ENCODE data around the gene PCDH17.

Gene PCDH17

GRCh38 chr13:57634839-57635165 is 3.3 kb downstream of the PCDH17 start:
- DNase-seq (ENCODE audit: low spot score): no peak

- no peak for DNase-seq (ENCODE audit: low spot score)
These were observed 4.1 kb downstream of the PCDH17 start for GRCh38 chr13:57635541-57636085.

GRCh38 chr13:57636816-57637215 is 5.3 kb downstream of the PCDH17 start:
- DNase-seq (ENCODE audit: low spot score): no peak

GRCh38 chr13:57637515-57637914 is 6.0 kb downstream of the PCDH17 start:
- no peak for DNase-seq (ENCODE audit: low spot score)

GRCh38 chr13:57638186-57638890 is 6.8 kb downstream of the PCDH17 start:
- no peak for DNase-seq (ENCODE audit: low spot score)

GRCh38 chr13:57640607-57641006 is 9.1 kb downstream of the PCDH17 start:
- DNase-seq (ENCODE audit: low spot score): no peak

GRCh38 chr13:57641051-57641450 is 9.5 kb downstream of the PCDH17 start:
- no peak for DNase-seq (ENCODE audit: low spot score)

GRCh38 chr13:57644106-57644505 is 12.6 kb downstream of the PCDH17 start:
- no peak for DNase-seq (ENCODE audit: low spot score)

- no peak for DNase-seq (ENCODE audit: low spot score)
These were observed 21.9 kb downstream of the PCDH17 start for GRCh38 chr13:57653229-57653989.

GRCh38 chr13:57665481-57665880 is 33.9 kb downstream of the PCDH17 start:
- DNase-seq (ENCODE audit: low spot score): no peak

GRCh38 chr13:57666131-57666953 is 34.8 kb downstream of the PCDH17 start:
- DNase-seq (ENCODE audit: low spot score): no peak

- DNase-seq (ENCODE audit: low spot score): no peak
These were observed 40.6 kb downstream of the PCDH17 start for GRCh38 chr13:57672168-57672567.

GRCh38 chr13:57673197-57673596 is 41.7 kb downstream of the PCDH17 start:
- DNase-seq (ENCODE audit: low spot score): no peak

GRCh38 chr13:57675526-57675925 is 44.0 kb downstream of the PCDH17 start:
- DNase-seq (ENCODE audit: low spot score): no peak

GRCh38 chr13:57680609-57681008 is 49.1 kb downstream of the PCDH17 start:
- no peak for DNase-seq (ENCODE audit: low spot score)

- DNase-seq (ENCODE audit: low spot score): no peak
These were observed 50.7 kb downstream of the PCDH17 start for GRCh38 chr13:57682128-57682716.

- no peak for DNase-seq (ENCODE audit: low spot score)
These were observed 67.3 kb downstream of the PCDH17 start for GRCh38 chr13:57698851-57699250.

GRCh38 chr13:57704031-57704430 is 72.5 kb downstream of the PCDH17 start:
- DNase-seq (ENCODE audit: low spot score): no peak

- DNase-seq (ENCODE audit: low spot score): no peak
These were observed 84.8 kb downstream of the PCDH17 start for GRCh38 chr13:57716295-57716694.

- DNase-seq (ENCODE audit: low spot score): no peak
These were observed 93.1 kb downstream of the PCDH17 start for GRCh38 chr13:57724486-57725272.

GRCh38 chr13:57725480-57725879 is 93.9 kb downstream of the PCDH17 start:
- no peak for DNase-seq (ENCODE audit: low spot score)
